ENCODE data around the gene DCDC2C. TPM values are rescaled to one million over a fixed set of nuclear protein-coding genes. Genes with fewer than 3 reads are reported as not detected.

Gene DCDC2C
- total RNA-seq, 1 experiment from 2014 or later: not detected

- no TSS peak for BruUV-seq (replicated peaks)
- Histone ChIP-seq H3K27ac (no peak overlapping the region), H3K9me3 (ENCODE audit: insufficient read depth, low read depth) (no peaks in the 10 kb centered on the region; the same call in 1 of the 2 replicates), H3K9me2 (ENCODE audit: insufficient read depth) (no peaks in the 10 kb centered on the region), H3K4me2 (no peak overlapping the region), H2AFZ (no peak overlapping the region), H3K4me3 (no peak overlapping the region), H3K79me2 (ENCODE audit: low read depth) (no peaks in the 10 kb centered on the region), H3F3A (ENCODE audit: insufficient read depth, low read depth) (no peaks in the 10 kb centered on the region), H3K4me1 (replicated peaks; ENCODE audit: insufficient read depth) (no peaks in the 10 kb centered on the region), H3K27me3 (ENCODE audit: insufficient read depth, low read depth) (peaks cover 58% of the 10 kb centered on the region), H4K20me1 (ENCODE audit: insufficient read depth) (no peaks in the 10 kb centered on the region), H3K36me3 (ENCODE audit: low read depth) (no peaks in the 10 kb centered on the region)
- POLR2A ChIA-PET (ENCODE audit: unreplicated experiment): no interaction called here
- no peak for TF ChIP-seq CTCF (conservative IDR thresholded peaks at IDR 0.05)
- TF ChIP-seq EZH2 (IDR thresholded peaks at IDR 0.05; ENCODE audit: low read depth): no peak
- intact Hi-C loops (cut with micrococcal nuclease; ENCODE audit: unreplicated experiment): no loop called here
- no peak for DNase-seq
- CTCF ChIA-PET: no interaction called here
These were observed 37.3 kb upstream of the DCDC2C start for GRCh38 chr2:3665886-3666612.

GRCh38 chr2:3666613-3666975 is 36.8 kb upstream of the DCDC2C start:
- no peaks in the 10 kb centered on the region for H3K36me3 ChIP-seq (ENCODE audit: low read depth)
- H3K4me1 ChIP-seq (replicated peaks; ENCODE audit: insufficient read depth): no peaks in the 10 kb centered on the region
- H3K4me2 ChIP-seq: no peak overlapping the region
- BruUV-seq (replicated peaks): no TSS peak
- no peaks in the 10 kb centered on the region for H3K9me2 ChIP-seq (ENCODE audit: insufficient read depth)
- H3K27ac ChIP-seq: no peak overlapping the region
- no peaks in the 10 kb centered on the region for H3K9me3 ChIP-seq (ENCODE audit: insufficient read depth, low read depth)
- ChIA-PET POLR2A (ENCODE audit: unreplicated experiment) (no interaction called here), CTCF (no interaction called here)
- H4K20me1 ChIP-seq (ENCODE audit: insufficient read depth): no peaks in the 10 kb centered on the region
- H3K79me2 ChIP-seq (ENCODE audit: low read depth): no peaks in the 10 kb centered on the region
- DNase-seq: no peak
- H3K4me3 ChIP-seq: no peak overlapping the region
- peaks cover 63% of the 10 kb centered on the region for H3K27me3 ChIP-seq (ENCODE audit: insufficient read depth, low read depth)
- no peak overlapping the region for H2AFZ ChIP-seq
- no peaks in the 10 kb centered on the region for H3F3A ChIP-seq (ENCODE audit: insufficient read depth, low read depth)
- no peak for TF ChIP-seq EZH2 (IDR thresholded peaks at IDR 0.05; ENCODE audit: low read depth)
- no peak for TF ChIP-seq CTCF (conservative IDR thresholded peaks at IDR 0.05)
- intact Hi-C loops (cut with micrococcal nuclease; ENCODE audit: unreplicated experiment): no loop called here

DNA sequence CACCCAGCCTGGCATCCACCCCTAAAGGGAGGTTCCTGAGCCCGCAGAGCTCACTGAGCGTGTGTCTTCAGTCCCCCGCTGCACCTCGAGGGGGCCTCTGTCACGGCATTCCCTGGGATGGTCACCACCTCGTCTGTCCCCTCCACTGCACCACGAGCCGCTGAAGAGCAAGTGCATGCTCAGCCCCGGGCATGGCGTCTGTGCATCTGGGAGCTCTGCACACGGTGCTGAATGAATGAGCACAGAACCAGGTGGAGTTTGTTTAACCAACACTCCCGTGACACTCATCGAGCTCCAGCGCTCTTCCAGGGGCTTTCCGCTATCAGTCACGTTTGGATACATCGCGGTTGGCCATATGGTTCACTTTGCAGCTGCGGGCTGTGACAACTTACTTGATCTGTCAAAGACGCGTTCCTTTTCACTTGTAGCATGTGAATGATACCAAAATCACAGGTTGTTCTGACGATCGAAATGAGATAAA is 36.2 kb upstream of the DCDC2C start:
- H2AFZ ChIP-seq: no peak overlapping the region
- no peak for DNase-seq
- no peaks in the 10 kb centered on the region for H3K4me1 ChIP-seq (replicated peaks; ENCODE audit: insufficient read depth)
- H3K27me3 ChIP-seq (ENCODE audit: insufficient read depth, low read depth): peaks cover 69% of the 10 kb centered on the region
- intact Hi-C loops (cut with micrococcal nuclease; ENCODE audit: unreplicated experiment): no loop called here
- no peaks in the 10 kb centered on the region for H3K9me2 ChIP-seq (ENCODE audit: insufficient read depth)
- no TSS peak for BruUV-seq (replicated peaks)
- H3K79me2 ChIP-seq (ENCODE audit: low read depth): no peaks in the 10 kb centered on the region
- no peak overlapping the region for H3K27ac ChIP-seq
- H4K20me1 ChIP-seq (ENCODE audit: insufficient read depth): no peaks in the 10 kb centered on the region
- CTCF ChIA-PET: no interaction called here
- H3K9me3 ChIP-seq (ENCODE audit: insufficient read depth, low read depth): no peaks in the 10 kb centered on the region
- H3K4me3 ChIP-seq: no peak overlapping the region
- no peaks in the 10 kb centered on the region for H3F3A ChIP-seq (ENCODE audit: insufficient read depth, low read depth)
- no peak overlapping the region for H3K4me2 ChIP-seq
- H3K36me3 ChIP-seq (ENCODE audit: low read depth): no peaks in the 10 kb centered on the region
- POLR2A ChIA-PET (ENCODE audit: unreplicated experiment): no interaction called here
- TF ChIP-seq CTCF (conservative IDR thresholded peaks at IDR 0.05) (no peak), EZH2 (IDR thresholded peaks at IDR 0.05; ENCODE audit: low read depth) (no peak)

Data from PC-9 (cell line).